SU-DHL-6 (cell line): Measurements from ENCODE around the gene TSC2.
"Not testable (repeated sequence)": the region's sequence is repeated elsewhere in the genome, so short reads cannot be mapped to it uniquely, and the experiment has no call there.

Experiments
- H2AFZ ChIP-seq: fragments of 200-600 bp; sonication (generic); 2 replicates; pipeline ENCODE4 v1.6.1; 2014; ENCODE audit warnings: low read depth, mild to moderate bottlenecking, moderate library complexity, mixed read lengths, antibody characterized with exemption, low read length; ENCODE audit not compliant: severe bottlenecking
- H3F3A ChIP-seq: fragments of 200-600 bp; shearing (Covaris generic); 2 replicates; pipeline ENCODE4 v1.6.0; 2016; ENCODE audit warnings: antibody characterized with exemption, mild to moderate bottlenecking; ENCODE audit not compliant: insufficient read depth
- H3K27ac ChIP-seq: fragments of 200-600 bp; sonication (generic); 2 replicates; pipeline ENCODE4 v1.5.1; 2016; ENCODE audit warnings: low read depth, mild to moderate bottlenecking, low read length, moderate library complexity, mixed read lengths
- H3K27me3 ChIP-seq: fragments of 200-600 bp; sonication (generic), shearing (Covaris generic); 2 replicates; pipeline ENCODE4 v1.6.0; 2014; ENCODE audit warnings: mild to moderate bottlenecking, low read length
- H3K36me3 ChIP-seq: fragments of 200-600 bp; sonication (generic); 2 replicates; pipeline ENCODE4 v1.6.1; 2014; ENCODE audit warnings: mild to moderate bottlenecking, low read length, mixed read lengths
- H3K4me2 ChIP-seq: fragments of 300-600, 200-600 bp; shearing (Covaris generic), sonication (generic); 2 replicates; pipeline ENCODE4 v1.6.0; 2014; ENCODE audit warnings: low read length, low read depth, mild to moderate bottlenecking; ENCODE audit not compliant: poor library complexity, severe bottlenecking
- H3K4me3 ChIP-seq: fragments of 200-600 bp; sonication (generic); 2 replicates; pipeline ENCODE4 v1.5.1; 2014; ENCODE audit warnings: antibody characterized with exemption, low read length, mild to moderate bottlenecking, mixed read lengths; ENCODE audit not compliant: insufficient read depth, poor library complexity, severe bottlenecking
- H3K79me2 ChIP-seq: fragments of 200-600 bp; sonication (generic); 2 replicates; pipeline ENCODE4 v1.6.1; 2014; ENCODE audit warnings: mild to moderate bottlenecking, low read length, moderate library complexity; ENCODE audit not compliant: insufficient read depth
- H3K9ac ChIP-seq: fragments of 200-600 bp; sonication (generic); 2 replicates; pipeline ENCODE4 v1.7.0; 2014; ENCODE audit warnings: mild to moderate bottlenecking, low read length
- H3K9me2 ChIP-seq: fragments of 200-600 bp; sonication (generic); replicated peaks from 2 replicates; pipeline ENCODE4 v1.6.1; 2014; ENCODE audit warnings: low read length; ENCODE audit not compliant: insufficient read depth
- H3K9me3 ChIP-seq: fragments of 200-600 bp; sonication (generic); 2 replicates; pipeline ENCODE4 v1.6.1; 2014; ENCODE audit warnings: low read length, mixed read lengths; ENCODE audit not compliant: insufficient read depth
- H4K20me1 ChIP-seq: fragments of 200-600 bp; sonication (generic); 2 replicates; pipeline ENCODE4 v1.6.1; 2014; ENCODE audit warnings: low read depth, mild to moderate bottlenecking, antibody characterized with exemption, low read length, moderate library complexity, mixed read lengths
- CTCF ChIP-seq: fragments of 200-600 bp; sonication (generic); IDR thresholded peaks from one replicate; pipeline ENCODE4 v1.5.1; 2017; ENCODE audit warnings: antibody characterized with exemption, mild to moderate bottlenecking, low read length, moderate library complexity; ENCODE audit not compliant: insufficient read depth, poor library complexity, severe bottlenecking
- EZH2phosphoT487 ChIP-seq: fragments of 200-600 bp; sonication (generic), shearing (Covaris generic); conservative IDR thresholded peaks from 2 replicates; pipeline ENCODE4 v1.6.1; 2018; ENCODE audit warnings: mild to moderate bottlenecking, antibody characterized with exemption, low read length, moderate library complexity, mixed read lengths

Gene TSC2

GRCh38 chr16:2102471-2102870 lies 54.7 kb downstream of the TSC2 start:
- Histone ChIP-seq H2AFZ (no peak overlapping the region), H3K27ac (no peak overlapping the region), H3K9me2 (no peaks in the 10 kb centered on the region), H3K9ac (no peak overlapping the region), H3K27me3 (no peaks in the 10 kb centered on the region), H3K4me3 (no peak overlapping the region), H3K4me2 (no peak overlapping the region), H3K9me3 (no peaks in the 10 kb centered on the region), H3F3A (no peaks in the 10 kb centered on the region), H4K20me1 (no peaks in the 10 kb centered on the region), H3K36me3 (no peaks in the 10 kb centered on the region), H3K79me2 (no peaks in the 10 kb centered on the region)
- TF ChIP-seq CTCF (no peak), EZH2phosphoT487 (no peak)

- not testable (repeated sequence) for H3K27me3 ChIP-seq, H3K79me2 ChIP-seq, H3K9me3 ChIP-seq, H3K9ac ChIP-seq, H3K27ac ChIP-seq, H4K20me1 ChIP-seq, H3K36me3 ChIP-seq, H3F3A ChIP-seq, H3K4me2 ChIP-seq, H3K4me3 ChIP-seq, H3K9me2 ChIP-seq, H2AFZ ChIP-seq
Observed at GRCh38 chr16:2104464-2104863, 56.7 kb downstream of the TSC2 start.

- not testable (repeated sequence) for H3K27ac ChIP-seq, H4K20me1 ChIP-seq, H3K79me2 ChIP-seq, H3K4me2 ChIP-seq, H3K36me3 ChIP-seq, H2AFZ ChIP-seq, H3K9ac ChIP-seq, H3K9me2 ChIP-seq, H3K9me3 ChIP-seq, H3K27me3 ChIP-seq, H3K4me3 ChIP-seq, H3F3A ChIP-seq
Observed at GRCh38 chr16:2105291-2105690, 57.5 kb downstream of the TSC2 start.

GRCh38 chr16:2105769-2106168 lies 58.0 kb downstream of the TSC2 start:
- H3K27me3 ChIP-seq, H3K4me3 ChIP-seq, H3K9me3 ChIP-seq, H4K20me1 ChIP-seq, H3K27ac ChIP-seq, H3K79me2 ChIP-seq, H3K9me2 ChIP-seq, H3K4me2 ChIP-seq, H3K36me3 ChIP-seq, H3F3A ChIP-seq, H2AFZ ChIP-seq, H3K9ac ChIP-seq: not testable (repeated sequence)

- H4K20me1 ChIP-seq, H3K4me3 ChIP-seq, H3K27me3 ChIP-seq, H3K9ac ChIP-seq, H3K79me2 ChIP-seq, H3K27ac ChIP-seq, H3K4me2 ChIP-seq, H3K9me3 ChIP-seq, H3F3A ChIP-seq, H2AFZ ChIP-seq, H3K36me3 ChIP-seq, H3K9me2 ChIP-seq: not testable (repeated sequence)
Observed at GRCh38 chr16:2106211-2106610, 58.4 kb downstream of the TSC2 start.

GRCh38 chr16:2107121-2107790 lies 59.5 kb downstream of the TSC2 start:
- not testable (repeated sequence) for H3K9me2 ChIP-seq, H3K27me3 ChIP-seq, H3K4me2 ChIP-seq, H3K27ac ChIP-seq, H4K20me1 ChIP-seq, H3K36me3 ChIP-seq, H3F3A ChIP-seq, H3K9me3 ChIP-seq, H3K9ac ChIP-seq, H2AFZ ChIP-seq, H3K79me2 ChIP-seq, H3K4me3 ChIP-seq

GRCh38 chr16:2107791-2108125 lies 60.0 kb downstream of the TSC2 start:
- not testable (repeated sequence) for H3K27ac ChIP-seq, H3K36me3 ChIP-seq, H3K4me3 ChIP-seq, H3K4me2 ChIP-seq, H3K79me2 ChIP-seq, H3F3A ChIP-seq, H3K27me3 ChIP-seq, H2AFZ ChIP-seq, H3K9me2 ChIP-seq, H4K20me1 ChIP-seq, H3K9ac ChIP-seq, H3K9me3 ChIP-seq
